NCI-H1417 (cell line): ENCODE results near the gene ZNF157.
A peak's percentile ranks its signal among the peaks of the same experiment; 100 is the strongest.
"Not testable (repeated sequence)": the region's sequence is repeated elsewhere in the genome, so short reads cannot be mapped to it uniquely, and the experiment has no call there.

Experiments used
- DNase-seq, 3 experiments: peaks; one replicate each; lab custom pipeline; 2025; lab: John Stamatoyannopoulos, UW

The ZNF157 gene

DNA sequence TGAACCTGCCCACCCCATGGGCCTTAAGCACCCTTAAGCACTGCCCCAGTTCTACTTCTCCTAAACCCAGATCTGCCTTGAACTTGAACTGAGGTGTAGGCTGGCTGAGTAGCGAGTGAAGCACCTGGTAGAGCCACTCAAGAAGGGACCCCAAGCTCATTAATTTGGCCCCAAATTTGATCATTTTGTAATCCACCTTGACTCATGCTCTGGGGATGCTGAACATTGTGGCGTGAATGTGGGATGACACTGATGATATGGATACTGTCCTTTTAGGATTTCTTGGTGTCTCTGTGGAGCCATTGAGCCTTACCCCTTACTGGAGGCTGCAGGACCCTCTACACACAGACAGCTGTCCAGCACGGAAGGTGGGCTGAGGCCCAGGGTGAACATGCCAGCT, at the start of gene ZNF157:
Gene ZNF157 (plus strand): TSS at position 301 of the 400 bp plus-strand sequence. CDS start 91 bp downstream, at position 392.
- DNase-seq = no peak

DNA sequence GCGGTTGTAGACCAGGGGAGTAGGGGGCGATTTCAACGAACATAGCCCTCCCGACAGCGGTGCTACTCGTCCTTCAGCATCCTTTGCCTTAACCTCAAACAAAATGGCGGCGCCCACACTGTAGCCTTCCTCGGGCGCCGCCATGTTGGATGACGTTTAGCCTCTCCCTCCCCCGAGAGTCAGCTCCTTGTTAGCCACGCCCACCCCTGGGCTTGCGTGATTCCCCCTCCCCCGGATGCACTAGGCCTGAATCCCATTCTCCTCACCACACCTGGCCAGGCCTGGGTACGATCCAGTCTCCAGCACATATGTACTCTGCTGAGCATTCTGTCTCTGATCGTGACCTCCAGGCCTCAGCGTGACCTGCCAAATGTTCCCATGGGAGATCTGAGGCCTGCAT, 49.0 kb upstream of the ZNF157 start:
- DNase-seq = peak in 2 of 3 experiments; percentile 62 to 71

DNA sequence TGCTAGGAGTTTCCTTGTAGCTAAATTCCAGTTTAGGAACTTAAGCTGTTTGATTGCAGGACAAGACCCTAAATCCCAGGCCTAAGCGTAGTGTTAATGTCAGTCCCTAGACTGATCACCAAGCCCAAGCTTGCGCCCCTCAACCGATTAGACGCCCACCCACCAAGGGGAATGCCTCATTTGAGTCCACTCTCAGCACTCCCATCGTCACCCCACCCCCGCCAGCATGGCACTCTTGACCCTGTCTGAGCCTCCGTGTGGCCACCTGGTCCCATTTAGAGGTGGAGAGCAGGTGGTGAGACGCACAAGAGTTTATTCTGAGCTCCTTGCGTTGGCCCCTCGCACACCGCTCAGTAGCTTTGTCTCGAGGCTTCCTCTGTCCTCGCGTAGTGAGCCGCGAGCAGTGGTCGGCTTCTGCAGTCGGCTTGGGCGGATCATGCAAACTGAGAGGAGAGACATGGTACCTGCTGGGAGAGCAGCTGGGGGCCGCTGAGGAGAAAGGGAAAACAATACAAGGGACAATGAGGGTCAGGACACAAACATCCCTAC, 48.5 kb upstream of the ZNF157 start:
- DNase-seq = peak in 2 of 3 experiments; percentile 33 to 75

DNA sequence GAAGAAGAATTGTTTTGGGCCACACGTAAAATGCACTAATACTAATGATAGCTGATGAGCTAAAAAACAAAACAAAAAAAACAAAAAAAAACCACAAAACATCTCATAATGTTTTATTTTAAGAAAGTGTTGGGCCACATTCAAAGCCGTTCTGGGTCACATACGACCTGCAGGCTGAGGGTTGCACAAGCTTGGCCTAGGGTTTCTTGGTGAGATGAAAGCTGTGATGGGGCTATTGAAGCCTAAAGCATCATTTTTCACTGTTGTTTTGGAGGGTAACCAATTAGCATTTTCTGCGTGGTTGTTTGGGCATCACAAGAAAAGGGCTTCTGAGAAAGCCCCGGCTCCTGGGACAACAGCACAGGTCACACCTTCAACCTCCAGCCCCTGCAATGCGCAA, 42.5 kb upstream of the ZNF157 start:
- DNase-seq = no peak

DNA sequence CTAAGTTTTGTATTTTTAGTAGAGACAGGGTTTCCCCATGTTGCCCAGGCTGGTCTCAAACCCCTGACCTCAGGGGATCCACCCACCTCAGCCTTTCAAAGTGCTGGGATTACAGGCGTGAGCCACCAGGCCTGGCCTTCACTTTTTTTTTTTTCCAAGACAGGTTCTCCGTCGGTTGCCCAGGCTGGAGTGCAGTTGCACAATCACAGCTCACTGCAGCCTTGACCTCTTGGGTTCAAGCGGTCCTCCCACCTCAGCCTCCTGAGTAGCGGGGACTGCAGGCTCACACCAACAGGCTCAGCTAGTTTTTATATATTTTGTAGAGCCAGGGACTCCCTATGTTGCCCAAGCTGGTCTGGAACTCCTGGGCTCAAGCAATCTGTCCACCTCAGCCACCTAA, 37.6 kb upstream of the ZNF157 start:
- DNase-seq = not testable (repeated sequence)

DNA sequence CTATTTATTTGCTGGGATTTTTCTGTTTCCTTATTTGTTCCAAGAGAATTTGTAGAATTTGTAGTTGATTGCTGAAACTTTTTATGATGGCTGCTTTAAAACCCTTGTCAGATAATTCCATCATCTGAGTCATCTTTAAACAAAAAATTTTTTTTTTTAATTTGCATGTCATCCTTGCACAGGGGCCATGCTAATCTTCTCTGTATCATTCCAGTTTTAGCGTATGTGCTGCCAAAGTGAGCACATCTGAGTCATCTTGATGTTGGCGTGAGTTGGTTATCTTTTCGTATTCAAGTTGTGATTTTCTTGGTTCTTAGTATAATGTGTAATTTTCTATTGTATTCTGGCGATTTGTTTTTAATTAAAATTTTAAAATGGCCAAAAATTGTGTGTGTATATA, 18.7 kb upstream of the ZNF157 start:
- DNase-seq = no peak

DNA sequence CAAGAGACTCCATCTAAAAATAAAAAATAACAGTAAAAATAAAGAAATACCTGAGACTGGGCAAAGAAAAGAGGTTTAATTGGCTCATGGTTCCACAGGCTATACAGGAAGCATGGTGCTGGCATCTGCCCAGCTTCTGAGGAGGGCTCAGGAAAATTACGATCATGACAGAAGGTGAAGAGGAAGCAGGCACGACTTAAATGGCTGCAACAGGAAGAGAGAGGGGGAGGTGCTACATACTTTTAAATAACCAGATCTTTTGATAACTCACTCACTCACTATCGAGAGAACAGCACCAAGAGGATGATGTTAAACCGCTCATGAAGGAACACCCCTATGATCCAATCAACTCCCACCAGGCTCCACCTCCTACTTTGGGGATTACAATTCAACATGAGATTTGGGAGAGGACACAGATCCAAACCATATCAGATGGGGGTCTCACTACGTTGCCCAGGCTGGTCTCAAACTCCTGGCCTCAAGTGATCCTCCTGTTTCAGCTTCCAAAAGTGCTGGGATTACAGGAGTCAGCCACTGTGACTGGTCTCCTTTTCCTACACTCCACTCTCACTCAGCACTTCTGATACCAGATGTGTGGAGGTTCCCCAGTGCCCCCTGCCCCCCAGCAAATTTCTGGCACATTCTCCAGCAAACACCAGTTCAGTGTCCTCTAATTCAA, 11.9 kb upstream of the ZNF157 start:
- DNase-seq = no peak

DNA sequence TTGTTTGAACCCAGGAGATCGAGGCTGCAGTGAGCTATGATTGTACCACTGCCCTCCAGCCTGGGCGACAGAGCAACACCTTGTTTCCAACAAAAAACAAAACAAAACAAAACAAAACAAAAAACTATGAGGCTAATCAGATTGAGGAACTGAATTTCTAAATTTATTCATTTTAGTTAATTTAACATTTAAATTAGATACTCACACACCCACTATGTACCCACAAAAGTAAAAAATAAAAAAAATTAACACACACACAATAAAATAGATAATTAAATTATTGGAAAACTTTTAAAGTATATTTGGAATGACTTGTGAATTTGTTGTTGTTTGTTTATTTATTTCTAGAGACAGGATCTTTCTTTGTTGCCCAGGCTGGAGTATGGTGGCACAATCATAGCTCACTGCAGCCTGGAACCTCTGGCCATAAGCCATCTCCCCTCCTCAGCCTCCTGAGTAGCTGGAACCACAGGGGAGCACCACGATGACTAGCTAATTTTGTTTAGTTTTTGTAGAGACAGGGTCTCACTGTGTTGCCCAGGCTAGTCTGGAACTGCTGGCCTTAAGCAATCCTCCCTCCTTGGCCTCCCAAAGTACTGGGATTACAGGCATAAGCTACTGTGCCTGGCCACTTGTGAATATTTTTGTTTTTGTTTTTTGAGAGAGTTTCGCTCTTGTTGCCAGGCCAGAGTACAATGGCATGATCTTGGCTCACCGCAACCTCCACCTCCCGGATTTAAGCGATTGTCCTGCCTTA, 9.8 kb upstream of the ZNF157 start:
- no peak for DNase-seq

DNA sequence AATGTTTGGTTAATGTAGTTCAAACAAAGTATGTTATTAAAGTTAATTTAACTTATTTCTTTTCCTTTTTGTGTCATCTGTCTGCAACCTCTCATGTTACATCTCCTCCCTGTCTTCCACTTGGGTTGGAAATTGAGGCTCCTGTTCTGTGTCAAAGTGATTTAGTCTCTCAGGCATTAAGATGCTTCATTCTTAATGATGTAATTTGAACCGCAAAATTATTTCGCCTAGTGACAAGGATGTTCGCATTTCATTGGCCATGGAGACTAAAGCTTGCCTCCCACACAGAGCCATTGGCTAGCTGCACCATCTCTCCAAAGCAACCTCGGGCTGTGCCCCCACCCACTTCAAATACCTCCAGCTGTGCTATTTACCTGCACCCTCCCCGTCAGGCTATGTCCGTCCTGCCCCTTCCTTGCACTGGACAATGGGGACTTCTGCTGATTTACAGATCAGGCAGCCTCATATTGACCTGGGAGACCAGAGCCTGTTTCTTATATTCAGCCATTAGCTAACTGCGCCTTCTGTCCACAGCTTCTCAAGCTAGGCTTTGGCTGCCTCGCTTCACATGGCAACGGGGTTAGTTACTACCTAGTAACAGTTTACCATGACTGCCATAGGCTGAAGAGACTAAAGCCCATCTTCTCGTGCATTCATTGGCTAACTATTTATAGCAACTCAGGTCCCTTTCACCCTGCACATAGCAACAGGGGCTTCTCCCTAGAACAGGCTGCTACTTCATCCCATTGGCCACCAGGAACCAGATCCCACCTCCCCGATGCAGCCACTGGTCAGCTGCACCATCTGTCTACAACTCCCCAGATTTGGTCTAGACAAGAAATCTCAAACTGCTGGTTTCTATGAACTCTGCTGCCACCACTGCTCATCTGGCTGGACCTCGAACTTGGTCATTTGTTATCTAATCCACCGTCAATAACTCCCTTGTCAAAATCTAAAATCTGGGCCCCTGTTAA, 8.6 kb upstream of the ZNF157 start:
- DNase-seq = peak; percentile 64 to 99 (median 98)

DNA sequence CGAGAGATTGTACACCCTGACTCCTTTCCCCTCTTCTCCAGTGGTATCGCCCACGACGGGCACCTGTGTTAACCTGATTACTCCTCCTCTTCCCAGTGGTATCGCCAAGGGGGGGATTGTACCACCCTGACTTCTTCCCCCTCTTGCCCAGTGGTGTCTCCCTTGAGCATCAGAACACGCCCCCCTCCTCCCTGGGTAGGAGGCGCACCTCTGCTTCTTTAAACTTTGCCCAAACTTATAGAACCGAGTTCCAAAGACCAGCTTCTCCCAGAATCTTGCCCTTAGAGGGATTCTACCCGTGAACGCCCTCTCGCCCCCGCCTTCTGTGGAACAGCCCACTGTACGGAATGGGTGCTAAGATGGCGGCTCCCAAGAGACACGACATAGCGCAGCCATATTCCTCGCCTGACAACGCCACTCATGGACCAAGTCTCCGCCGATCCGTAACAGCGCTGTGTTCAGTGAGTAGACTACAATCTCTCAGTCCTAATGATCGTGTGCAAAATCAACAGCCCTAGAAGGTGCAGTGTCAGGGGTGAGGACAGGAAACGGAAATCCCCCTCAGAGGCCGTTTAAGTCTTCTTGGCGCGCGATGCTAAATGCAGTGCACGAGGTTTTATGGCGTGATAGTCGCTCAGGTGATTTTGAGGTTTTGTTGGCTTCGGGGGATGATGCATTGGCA, 4.2 kb upstream of the ZNF157 start:
- peak; percentile 73 to 99 (median 98) for DNase-seq

DNA sequence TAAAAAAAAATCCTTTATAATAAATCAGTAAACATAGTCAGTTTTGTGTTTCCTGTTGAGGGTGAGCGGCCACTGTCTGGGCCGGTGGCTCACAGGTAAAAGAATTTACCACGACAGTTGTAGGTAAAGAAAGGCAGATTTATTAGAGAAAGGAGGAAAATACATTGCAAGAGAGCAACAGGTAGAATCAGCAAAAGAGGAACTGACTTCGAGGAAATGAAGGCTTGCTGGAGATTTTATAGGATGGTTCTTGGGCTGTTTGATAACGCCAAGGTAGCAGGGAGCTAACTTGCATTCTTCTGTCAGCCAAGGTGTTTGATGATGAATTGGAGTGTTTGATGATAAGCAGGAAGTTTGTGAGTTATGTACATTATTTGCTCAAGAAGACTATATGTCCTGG, 2.8 kb downstream of the ZNF157 start:
- no peak for DNase-seq

DNA sequence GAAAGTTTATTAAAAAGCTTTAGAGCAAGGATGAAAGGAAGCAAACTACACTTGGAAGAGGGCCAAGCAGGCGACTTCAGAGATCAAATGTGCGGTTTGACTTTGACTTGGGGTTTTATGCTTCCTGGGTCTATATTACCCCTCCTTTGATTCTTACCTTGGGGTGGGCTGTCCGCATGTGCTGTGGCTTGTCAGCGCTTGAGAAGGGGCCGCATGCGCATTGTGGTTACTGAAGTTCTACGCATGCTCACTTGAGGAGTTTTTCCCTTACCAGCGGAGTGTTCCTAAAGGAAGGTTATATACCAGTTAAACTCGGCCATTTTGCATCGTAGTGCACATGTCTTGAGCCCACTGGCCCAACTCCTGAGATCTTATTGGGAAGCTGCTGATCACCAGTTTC, 9.9 kb downstream of the ZNF157 start:
- no peak for DNase-seq

DNA sequence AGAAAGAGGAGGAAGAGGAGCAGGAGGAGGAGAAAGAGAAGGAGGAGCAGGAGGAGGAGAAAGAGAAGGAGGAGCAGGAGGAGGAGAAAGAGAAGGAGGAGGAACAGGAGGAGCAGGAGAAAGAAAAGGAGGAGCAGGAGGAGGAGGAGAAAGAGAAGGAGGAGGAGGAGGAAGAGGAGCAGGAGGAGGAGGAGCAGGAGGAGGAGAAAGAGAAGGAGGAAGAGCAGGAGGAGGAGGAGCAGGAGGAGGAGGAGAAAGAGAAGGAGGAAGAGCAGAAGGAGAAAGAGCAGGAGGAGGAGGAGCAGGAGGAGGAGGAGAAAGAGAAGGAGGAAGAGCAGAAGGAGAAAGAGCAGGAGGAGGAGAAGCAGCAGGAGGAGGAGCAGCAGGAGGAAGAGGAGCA, 10.5 kb downstream of the ZNF157 start:
- DNase-seq = not testable (repeated sequence)

DNA sequence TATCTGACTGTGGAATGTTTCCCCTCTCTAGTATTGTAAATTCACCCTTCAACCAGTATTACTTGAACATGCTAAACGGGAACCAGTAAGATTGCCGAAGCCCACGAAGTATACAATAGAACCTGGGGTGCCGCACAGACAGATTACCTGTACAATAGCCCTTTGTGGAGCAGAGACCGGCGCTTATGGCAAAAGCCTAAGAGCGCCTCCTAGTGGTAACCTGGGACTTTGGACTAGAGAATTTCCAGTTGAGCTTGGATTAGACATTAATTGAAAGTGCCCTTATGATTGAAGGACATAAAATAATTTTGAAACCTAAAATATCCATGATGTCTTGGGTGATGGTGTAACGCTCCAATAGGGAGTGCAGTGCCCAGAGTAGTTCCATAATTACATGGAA, 14.1 kb downstream of the ZNF157 start:
- DNase-seq = peak; percentile 72 to 92 (median 72)

DNA sequence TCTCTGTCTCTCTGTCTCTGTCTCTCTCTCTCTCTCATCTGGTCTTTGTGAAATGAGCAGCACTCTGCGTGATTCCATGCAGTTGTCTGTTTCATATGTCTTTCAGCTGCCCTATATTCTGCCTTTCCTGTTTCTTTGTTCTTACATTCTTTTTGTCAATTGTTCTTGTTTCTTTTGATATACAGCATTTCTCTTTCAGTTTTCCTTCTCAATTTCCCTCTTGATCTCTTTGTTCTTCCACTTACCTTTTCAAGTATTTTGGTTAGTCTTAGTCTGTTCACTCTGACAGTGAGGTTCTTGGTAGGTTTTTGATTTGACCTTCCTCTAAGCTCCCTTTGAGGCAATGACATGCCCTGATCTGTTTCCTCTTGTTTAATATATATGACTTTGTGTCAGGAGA, 20.4 kb downstream of the ZNF157 start:
- no peak for DNase-seq

DNA sequence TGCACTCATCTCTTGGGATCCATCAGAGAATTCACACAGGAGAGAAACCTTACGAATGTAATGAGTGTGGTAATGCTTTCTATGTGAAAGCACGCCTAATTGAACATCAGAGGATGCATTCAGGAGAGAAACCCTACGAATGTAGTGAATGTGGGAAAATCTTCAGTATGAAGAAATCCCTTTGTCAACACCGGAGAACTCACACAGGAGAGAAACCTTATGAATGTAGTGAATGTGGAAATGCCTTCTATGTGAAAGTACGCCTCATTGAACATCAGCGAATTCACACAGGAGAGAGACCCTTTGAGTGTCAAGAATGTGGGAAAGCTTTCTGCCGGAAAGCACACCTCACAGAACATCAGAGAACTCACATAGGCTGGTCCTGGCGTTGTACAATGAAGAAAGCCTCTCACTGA, 42.8 kb downstream of the ZNF157 start:
- DNase-seq = no peak

DNA sequence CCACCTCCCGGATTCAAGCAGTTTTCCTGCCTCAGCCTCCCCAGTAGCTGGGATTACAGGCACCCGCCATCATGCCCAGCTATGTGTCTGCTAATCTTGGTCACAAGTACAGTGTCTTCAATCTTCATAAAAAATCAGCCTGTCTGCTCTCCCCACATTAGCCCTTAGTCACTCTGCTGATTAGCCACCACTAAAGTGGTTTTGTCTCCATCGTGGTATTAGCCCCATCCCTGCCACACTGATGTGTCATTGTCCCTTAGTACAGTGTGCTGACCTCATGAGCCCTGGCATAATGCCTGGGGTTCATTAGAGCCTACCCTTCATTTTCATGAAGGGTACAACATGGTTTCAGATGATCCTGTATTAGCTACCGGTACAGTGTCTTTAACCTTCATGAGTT, 49.9 kb downstream of the ZNF157 start:
- no peak for DNase-seq

DNA sequence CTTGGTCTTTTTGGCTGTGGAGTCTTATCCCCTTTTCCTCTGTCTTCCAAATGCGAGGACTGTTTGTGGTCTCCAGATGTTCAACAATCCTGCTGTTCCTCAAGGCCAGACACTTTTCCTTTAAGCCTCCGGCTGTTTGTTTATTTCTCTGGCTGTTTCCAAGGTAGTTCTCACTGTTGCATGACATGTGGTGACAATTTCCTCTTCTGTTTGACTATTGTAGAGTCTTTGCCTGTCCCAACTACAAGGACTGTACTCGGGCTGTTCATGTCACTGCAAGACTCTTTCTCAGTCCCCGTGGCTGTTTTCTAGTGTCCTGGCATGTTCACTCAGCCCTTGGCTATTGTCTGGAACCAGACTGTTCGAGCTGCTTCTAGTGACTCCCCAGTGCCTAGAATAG, 50.6 kb downstream of the ZNF157 start:
- no peak for DNase-seq

DNA sequence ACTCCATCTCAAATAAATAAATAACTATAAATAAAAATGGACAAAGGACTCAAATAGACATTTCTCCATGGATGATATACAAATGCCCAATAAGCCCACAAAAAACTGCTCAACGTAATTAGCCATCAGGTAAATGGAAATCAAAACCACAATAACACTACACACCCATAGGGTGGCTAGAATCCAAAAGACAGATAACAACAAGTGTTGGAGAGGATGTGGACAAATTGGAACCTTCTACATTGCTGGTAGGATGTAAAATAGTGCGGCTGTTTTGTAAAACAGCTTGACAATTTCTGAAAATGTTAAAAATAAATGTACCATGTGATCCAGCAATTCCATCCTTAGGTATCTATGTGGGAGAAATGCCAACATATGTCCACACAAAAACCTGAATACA, 52.1 kb downstream of the ZNF157 start:
- DNase-seq = no peak

DNA sequence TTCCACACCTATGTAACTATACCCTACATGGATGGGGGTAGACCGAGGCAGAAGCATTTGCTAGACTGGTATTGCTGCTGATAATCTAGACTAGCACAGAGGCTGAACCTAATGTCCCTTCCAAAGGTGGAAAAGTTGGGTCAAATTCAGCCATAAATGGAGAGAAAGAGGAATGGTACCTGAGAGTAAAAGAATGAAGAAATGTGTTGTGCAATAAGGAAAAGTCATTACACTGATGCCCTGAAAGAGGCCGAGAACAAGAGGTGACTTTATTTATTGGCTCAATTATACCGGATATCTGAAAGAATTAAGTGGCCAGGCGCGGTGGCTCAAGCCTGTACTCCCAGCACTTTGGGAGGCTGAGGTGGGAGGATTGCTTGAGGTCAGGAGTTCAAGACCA, 60.5 kb downstream of the ZNF157 start:
- DNase-seq = no peak

DNA sequence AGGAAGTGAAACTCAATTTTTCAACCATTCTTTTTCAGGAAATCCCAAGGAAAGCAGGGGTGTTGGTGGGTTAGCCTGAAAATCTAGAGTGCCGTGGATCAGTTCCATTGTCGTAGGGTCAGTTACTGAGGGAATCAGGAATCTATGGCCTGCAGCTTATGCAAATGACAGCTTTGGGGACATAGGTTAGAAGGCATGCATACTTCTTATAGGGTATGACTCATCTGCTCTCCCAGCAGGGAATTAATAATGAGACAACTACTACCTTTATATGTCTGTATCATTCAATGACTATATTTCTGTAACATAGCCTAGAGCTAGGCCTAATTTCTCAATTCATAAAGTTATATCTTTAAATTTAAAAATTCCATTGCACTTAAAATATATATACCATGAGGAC, 76.1 kb downstream of the ZNF157 start:
- DNase-seq = no peak

DNA sequence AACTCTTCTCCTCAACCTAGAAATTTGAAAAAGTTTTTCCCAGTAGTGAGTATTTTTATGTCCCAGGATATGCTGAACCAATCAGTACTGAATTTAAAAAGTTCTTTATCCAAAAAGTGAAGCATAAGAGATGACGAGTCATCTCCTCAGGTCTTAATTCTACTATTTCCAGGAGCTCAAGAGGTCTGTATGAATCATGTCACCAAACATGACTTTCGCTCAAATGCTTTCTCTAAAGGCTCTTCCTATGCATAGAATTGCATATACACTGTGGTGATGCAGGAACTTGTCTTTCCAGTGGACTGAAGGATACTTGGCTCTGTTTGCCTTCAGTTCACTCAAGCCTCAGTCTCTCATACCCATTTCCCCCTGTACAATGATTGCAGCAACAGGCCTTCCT, 76.6 kb downstream of the ZNF157 start:
- no peak for DNase-seq
